Peyer's patch (tissue), 4 donors: ENCODE measurements around the gene ABHD3.

Experiments
- POLR2A ChIP-seq, 2 donors: fragments of 450-650 bp; IDR thresholded peaks; one replicate each; pipeline ENCODE4 v1.5.1; 2017; ENCODE audit warnings: antibody characterized with exemption in 2 of 2, mild to moderate bottlenecking in 2 of 2, moderate library complexity in 2 of 2
- TF ChIP-seq, protein P1 (sequence below), 6 experiments: fragments of 450-650 bp in 4 of 6; fragments of 200-600 bp in 2 of 6; sonication (generic) in 1 of 6; IDR thresholded peaks; one replicate each; pipeline ENCODE4 v1.5.1; 2017 to 2019; ENCODE audit warnings: antibody characterized with exemption in 6 of 6, mild to moderate bottlenecking in 3 of 6, moderate library complexity in 1 of 6

- no peak for TF ChIP-seq POLR2A (IDR thresholded peaks at IDR 0.05)
- TF ChIP-seq, protein P1, sequence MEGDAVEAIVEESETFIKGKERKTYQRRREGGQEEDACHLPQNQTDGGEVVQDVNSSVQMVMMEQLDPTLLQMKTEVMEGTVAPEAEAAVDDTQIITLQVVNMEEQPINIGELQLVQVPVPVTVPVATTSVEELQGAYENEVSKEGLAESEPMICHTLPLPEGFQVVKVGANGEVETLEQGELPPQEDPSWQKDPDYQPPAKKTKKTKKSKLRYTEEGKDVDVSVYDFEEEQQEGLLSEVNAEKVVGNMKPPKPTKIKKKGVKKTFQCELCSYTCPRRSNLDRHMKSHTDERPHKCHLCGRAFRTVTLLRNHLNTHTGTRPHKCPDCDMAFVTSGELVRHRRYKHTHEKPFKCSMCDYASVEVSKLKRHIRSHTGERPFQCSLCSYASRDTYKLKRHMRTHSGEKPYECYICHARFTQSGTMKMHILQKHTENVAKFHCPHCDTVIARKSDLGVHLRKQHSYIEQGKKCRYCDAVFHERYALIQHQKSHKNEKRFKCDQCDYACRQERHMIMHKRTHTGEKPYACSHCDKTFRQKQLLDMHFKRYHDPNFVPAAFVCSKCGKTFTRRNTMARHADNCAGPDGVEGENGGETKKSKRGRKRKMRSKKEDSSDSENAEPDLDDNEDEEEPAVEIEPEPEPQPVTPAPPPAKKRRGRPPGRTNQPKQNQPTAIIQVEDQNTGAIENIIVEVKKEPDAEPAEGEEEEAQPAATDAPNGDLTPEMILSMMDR (IDR thresholded peaks at IDR 0.05) = no peak
Measured at GRCh38 chr18:21745231-21745630, 40.7 kb upstream of the ABHD3 start.
